HAP-1 (cell line): ENCODE results near the gene UROS.

Experiments used
- DNase-seq, 2 experiments: peaks; one replicate each; pipeline ENCODE4 v3.0.0-alpha.2; 2016 to 2020; ENCODE audit warnings: low spot score in 2 of 2
- H3K27me3 ChIP-seq: fragments of 250-450 bp; sonication (Bioruptor Pico); 2 replicates; pipeline ENCODE4 v1.5.1; 2020; ENCODE audit warnings: low read depth, mild to moderate bottlenecking, moderate library complexity
- H3K36me3 ChIP-seq: fragments of 250-450 bp; sonication (Bioruptor Pico); replicated peaks from 2 replicates; pipeline ENCODE4 v1.5.1; 2020; ENCODE audit warnings: mild to moderate bottlenecking
- H3K4me1 ChIP-seq: fragments of 250-450 bp; sonication (Bioruptor Pico); 2 replicates; pipeline ENCODE4 v1.5.1; 2020; ENCODE audit warnings: mild to moderate bottlenecking
- H3K4me3 ChIP-seq: fragments of 250-450 bp; sonication (Bioruptor Pico); 2 replicates; pipeline ENCODE4 v1.5.1; 2020; ENCODE audit warnings: mild to moderate bottlenecking, moderate library complexity
- H3K9me3 ChIP-seq: fragments of 250-450 bp; sonication (Bioruptor Pico); 2 replicates; pipeline ENCODE4 v1.5.1; 2020; ENCODE audit warnings: mild to moderate bottlenecking, moderate library complexity
- in situ Hi-C: fragments of 300-500 bp; cut with MboI; formaldehyde crosslinking; loops from 3 replicates; pipeline ENCODE4 v1.14.3; 2020; ENCODE audit warnings: low sequenced_read_pairs, inconsistent platforms, mixed read lengths

UROS gene

GRCh38 chr10:125774581-125775191 lies 48.4 kb downstream of the UROS start:
- Histone ChIP-seq H3K27me3 (no peaks in the 10 kb centered on the region), H3K9me3 (no peaks in the 10 kb centered on the region), H3K36me3 (no peaks in the 10 kb centered on the region), H3K4me1 (no peaks in the 10 kb centered on the region), H3K4me3 (no peak overlapping the region)
- DNase-seq: no peak
- in situ Hi-C loops: no loop called here

- no peaks in the 10 kb centered on the region for H3K9me3 ChIP-seq
- no peaks in the 10 kb centered on the region for H3K27me3 ChIP-seq
- no peak overlapping the region for H3K4me3 ChIP-seq
- no peak for DNase-seq
- no peaks in the 10 kb centered on the region for H3K4me1 ChIP-seq
- no peaks in the 10 kb centered on the region for H3K36me3 ChIP-seq
- in situ Hi-C loops: no loop called here
These were observed 49.1 kb downstream of the UROS start for GRCh38 chr10:125773687-125774543.

GRCh38 chr10:125772864-125773180 lies 50.2 kb downstream of the UROS start:
- H3K36me3 ChIP-seq: no peaks in the 10 kb centered on the region
- no peaks in the 10 kb centered on the region for H3K27me3 ChIP-seq
- DNase-seq: no peak
- H3K4me3 ChIP-seq: no peak overlapping the region
- no peaks in the 10 kb centered on the region for H3K4me1 ChIP-seq
- H3K9me3 ChIP-seq: no peaks in the 10 kb centered on the region
- in situ Hi-C loops: no loop called here

- in situ Hi-C loops: no loop called here
- no peaks in the 10 kb centered on the region for H3K4me1 ChIP-seq
- no peak for DNase-seq
- no peaks in the 10 kb centered on the region for H3K36me3 ChIP-seq
- no peaks in the 10 kb centered on the region for H3K27me3 ChIP-seq
- H3K4me3 ChIP-seq: no peak overlapping the region
- no peaks in the 10 kb centered on the region for H3K9me3 ChIP-seq
These were observed 50.8 kb downstream of the UROS start for GRCh38 chr10:125772112-125772863.

- Histone ChIP-seq H3K4me3 (no peak overlapping the region), H3K4me1 (no peaks in the 10 kb centered on the region), H3K27me3 (no peaks in the 10 kb centered on the region), H3K9me3 (no peaks in the 10 kb centered on the region), H3K36me3 (no peaks in the 10 kb centered on the region)
- in situ Hi-C loops: no loop called here
- DNase-seq: no peak
These were observed 52.2 kb downstream of the UROS start for GRCh38 chr10:125770844-125771243.

GRCh38 chr10:125769175-125769574 lies 53.9 kb downstream of the UROS start:
- no peaks in the 10 kb centered on the region for H3K27me3 ChIP-seq
- no peaks in the 10 kb centered on the region for H3K9me3 ChIP-seq
- H3K36me3 ChIP-seq: peaks cover 12% of the 10 kb centered on the region
- no peak overlapping the region for H3K4me3 ChIP-seq
- no peak for DNase-seq
- in situ Hi-C loops: no loop called here
- H3K4me1 ChIP-seq: no peaks in the 10 kb centered on the region

DNA sequence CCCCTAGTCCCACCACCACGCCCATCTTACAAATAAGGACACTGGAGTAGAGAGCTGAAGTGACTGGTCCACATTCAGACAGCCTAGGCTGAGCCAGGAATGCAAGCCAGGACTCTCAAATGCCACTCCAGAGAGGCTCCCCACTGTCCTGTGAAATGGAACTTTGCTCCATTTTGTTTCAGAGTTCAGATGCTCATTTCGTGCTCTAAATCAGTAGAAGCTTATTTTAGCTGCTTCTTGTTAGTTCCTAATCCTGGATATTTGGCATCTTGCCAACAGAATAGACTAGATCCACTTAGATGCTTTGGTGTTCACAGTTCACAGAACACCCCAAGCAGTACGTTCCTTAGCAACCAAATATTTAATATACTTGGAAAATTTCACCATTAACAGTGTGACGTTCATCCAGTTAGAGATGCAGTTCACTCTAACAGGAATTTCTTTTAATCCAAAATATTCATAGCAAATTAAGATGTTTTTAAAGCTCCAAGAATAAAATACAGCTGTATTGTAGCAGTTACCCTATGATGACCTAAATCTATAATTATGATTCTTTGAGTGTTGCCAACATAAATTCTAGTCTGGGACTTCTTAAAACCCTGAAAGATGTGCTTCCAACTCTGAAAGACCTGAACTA lies 54.7 kb downstream of the UROS start:
- Histone ChIP-seq H3K9me3 (no peaks in the 10 kb centered on the region; the same call in 1 of the 2 replicates), H3K27me3 (no peaks in the 10 kb centered on the region), H3K36me3 (peaks cover 21% of the 10 kb centered on the region), H3K4me3 (no peak overlapping the region), H3K4me1 (peaks cover 2% of the 10 kb centered on the region; the same call in 1 of the 2 replicates)
- no peak for DNase-seq
- in situ Hi-C loops: no loop called here

GRCh38 chr10:125766511-125766910 lies 56.5 kb downstream of the UROS start:
- in situ Hi-C loops: no loop called here
- H3K27me3 ChIP-seq: no peaks in the 10 kb centered on the region
- DNase-seq: no peak
- H3K9me3 ChIP-seq: peaks cover 2% of the 10 kb centered on the region; the same call in 1 of the 2 replicates
- peaks cover 18% of the 10 kb centered on the region for H3K4me1 ChIP-seq
- peaks cover 26% of the 10 kb centered on the region for H3K36me3 ChIP-seq
- no peak overlapping the region for H3K4me3 ChIP-seq

DNA sequence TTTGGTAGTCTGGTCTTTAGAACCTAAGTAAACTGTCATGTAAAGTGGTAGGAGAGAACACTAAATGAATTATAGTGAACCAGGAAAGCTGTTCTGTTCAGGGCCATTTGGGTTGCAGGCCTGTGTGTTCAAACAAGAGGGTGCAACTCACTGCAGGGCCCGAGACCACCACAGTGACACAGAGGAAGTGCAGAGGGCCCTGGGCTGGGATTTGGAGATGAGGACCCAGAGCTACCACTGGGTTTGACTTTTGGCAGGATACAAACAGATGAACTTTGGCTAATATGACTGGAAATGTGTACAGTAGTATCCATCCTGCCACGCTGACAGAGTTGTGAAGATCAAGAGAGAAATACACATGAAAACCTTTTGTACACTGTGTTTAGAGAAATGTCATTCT lies 57.2 kb downstream of the UROS start:
- DNase-seq: no peak
- peaks cover 21% of the 10 kb centered on the region for H3K4me1 ChIP-seq
- H3K9me3 ChIP-seq: peaks cover 2% of the 10 kb centered on the region; the same call in 1 of the 2 replicates
- in situ Hi-C loops: no loop called here
- H3K27me3 ChIP-seq: no peaks in the 10 kb centered on the region
- H3K4me3 ChIP-seq: no peak overlapping the region
- H3K36me3 ChIP-seq: peaks cover 31% of the 10 kb centered on the region

GRCh38 chr10:125762692-125763648 lies 60.1 kb downstream of the UROS start:
- DNase-seq: peak; percentile 81 to 83
- peaks cover 33% of the 10 kb centered on the region for H3K36me3 ChIP-seq
- no peaks in the 10 kb centered on the region for H3K27me3 ChIP-seq
- peaks cover 2% of the 10 kb centered on the region; the same call in 1 of the 2 replicates for H3K9me3 ChIP-seq
- no peak overlapping the region for H3K4me3 ChIP-seq
- in situ Hi-C loops: no loop called here
- H3K4me1 ChIP-seq: peaks cover 21% of the 10 kb centered on the region

DNA sequence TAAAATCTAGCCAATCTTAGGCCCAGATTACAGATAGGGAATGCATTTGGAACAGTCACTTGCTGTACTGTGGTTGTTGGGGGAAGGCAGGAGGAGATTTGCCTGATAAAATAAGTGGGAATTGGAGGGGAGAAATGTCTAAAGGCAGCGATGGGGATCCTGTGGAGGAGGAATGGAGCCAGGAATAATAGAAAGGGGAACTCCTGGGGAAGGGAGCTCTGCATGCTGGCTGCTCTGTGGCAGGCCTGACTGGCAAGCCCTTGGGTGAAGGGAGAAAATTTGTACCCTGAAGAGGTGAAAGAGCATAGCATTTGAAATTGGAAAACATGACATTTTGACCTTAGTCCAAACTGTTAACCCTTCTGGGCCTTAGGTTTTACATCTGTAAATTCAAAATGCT lies 61.1 kb downstream of the UROS start:
- DNase-seq: no peak
- Histone ChIP-seq H3K36me3 (peaks cover 39% of the 10 kb centered on the region), H3K9me3 (peaks cover 2% of the 10 kb centered on the region; the same call in 1 of the 2 replicates), H3K4me1 (peaks cover 21% of the 10 kb centered on the region), H3K4me3 (no peak overlapping the region), H3K27me3 (no peaks in the 10 kb centered on the region)
- in situ Hi-C loops: no loop called here

- in situ Hi-C loops: no loop called here
- DNase-seq: no peak
- Histone ChIP-seq H3K27me3 (no peaks in the 10 kb centered on the region), H3K9me3 (no peaks in the 10 kb centered on the region), H3K36me3 (peaks cover 43% of the 10 kb centered on the region), H3K4me3 (no peak overlapping the region), H3K4me1 (peaks cover 14% of the 10 kb centered on the region)
These were observed 65.3 kb downstream of the UROS start for GRCh38 chr10:125757742-125758141.
